Panc1 (cell line): ENCODE measurements around the gene NUBP2. TPM values are rescaled to one million over a fixed set of nuclear protein-coding genes. Genes with fewer than 3 reads are reported as not detected.
"Not testable (repeated sequence)": the region's sequence is repeated elsewhere in the genome, so short reads cannot be mapped to it uniquely, and the experiment has no call there.

Source experiments
- ATAC-seq: fragments of 200-7000 bp; cut with Tn5 transposase; 2 replicates; pipeline ENCODE4 v1.9.1; 2020; ENCODE audit warnings: mild to moderate bottlenecking, moderate library complexity
- BruUV-seq: library from RNA; stranded (reverse); fragments of 400-500 nt; replicated peaks from 2 replicates; lab custom pipeline; 2021; lab: Mats Ljungman, UMichigan
- CTCF ChIA-PET: fragments of 300-600 bp; sonication (Branson Sonifier 250); formaldehyde crosslinking; loops from one replicate; lab custom pipeline; 2022; ENCODE audit warnings: antibody characterized with exemption; lab: Charles Lee
- POLR2A ChIA-PET: fragments of 300-600 bp; sonication (Branson Sonifier 250); formaldehyde crosslinking; loops from one replicate; lab custom pipeline; 2022; ENCODE audit warnings: antibody characterized with exemption; lab: Charles Lee
- DNase-seq: peaks from one replicate; pipeline ENCODE4 v3.0.0-alpha.2; 2010; ENCODE audit warnings: low read depth, low spot score
- H3K27ac ChIP-seq: 2 replicates; pipeline ENCODE4 v1.5.1; 2011; ENCODE audit warnings: mild to moderate bottlenecking, low read length, inconsistent platforms
- H3K27me3 ChIP-seq: fragments of 200-500 bp; sonication (Bioruptor generic); 2 replicates; pipeline ENCODE4 v1.6.0; 2014; ENCODE audit warnings: low read length, inconsistent platforms; ENCODE audit not compliant: control insufficient read depth, insufficient read depth
- H3K36me3 ChIP-seq: fragments of 200-500 bp; sonication (Bioruptor generic); 2 replicates; pipeline ENCODE4 v1.5.1; 2014; ENCODE audit warnings: inconsistent platforms, mild to moderate bottlenecking, low read length, moderate library complexity; ENCODE audit not compliant: control insufficient read depth, insufficient read depth
- H3K4me1 ChIP-seq: 2 replicates; pipeline ENCODE4 v1.5.1; 2011; ENCODE audit warnings: inconsistent platforms, mild to moderate bottlenecking, low read length, moderate library complexity; ENCODE audit not compliant: control insufficient read depth, insufficient read depth
- H3K4me3 ChIP-seq, 2 experiments: 2 replicates each; pipeline ENCODE4 v1.5.1; 2011 to 2012; ENCODE audit warnings: low read depth in 2 of 2, low read length in 2 of 2, mild to moderate bottlenecking in 2 of 2, inconsistent platforms in 1 of 2, moderate library complexity in 1 of 2
- H3K9me3 ChIP-seq: fragments of 200-500 bp; sonication (Bioruptor generic); 2 replicates; pipeline ENCODE4 v1.5.1; 2014; ENCODE audit warnings: low read depth, mild to moderate bottlenecking, inconsistent platforms, low read length, moderate library complexity; ENCODE audit not compliant: control insufficient read depth, insufficient read depth
- CTCF ChIP-seq: fragments of 450-650 bp; IDR thresholded peaks from 2 replicates; pipeline ENCODE4 v1.5.1; 2017; ENCODE audit warnings: mild to moderate bottlenecking
- POLR2AphosphoS5 ChIP-seq: IDR thresholded peaks from 2 replicates; pipeline ENCODE4 v1.6.1; 2012; ENCODE audit warnings: mild to moderate bottlenecking, low read depth, low read length, moderate library complexity
- REST ChIP-seq, 2 experiments: IDR thresholded peaks; 2 replicates each; pipeline ENCODE4 v1.6.1; 2011 to 2012; ENCODE audit warnings: low read depth in 2 of 2, control low read depth in 1 of 2, low read length in 1 of 2, mild to moderate bottlenecking in 1 of 2, moderate library complexity in 1 of 2; ENCODE audit not compliant: insufficient read depth in 1 of 2
- SIN3A ChIP-seq: IDR thresholded peaks from 2 replicates; pipeline ENCODE4 v1.6.1; 2012; ENCODE audit warnings: low read depth, mild to moderate bottlenecking, low read length, moderate library complexity, borderline replicate concordance; ENCODE audit not compliant: insufficient read depth
- TCF7L2 ChIP-seq: IDR thresholded peaks from 2 replicates; pipeline ENCODE4 v1.6.1; 2011; ENCODE audit warnings: mild to moderate bottlenecking, low read depth, low read length, inconsistent platforms
- in situ Hi-C: cut with HindIII; loops from 2 replicates; pipeline ENCODE4 v1.10.0; 2016; ENCODE audit warnings: low sequenced_read_pairs, low pct_unique_long_range_greater_than_20kb
- intact Hi-C: fragments of 100-400 bp; cut with micrococcal nuclease; formaldehyde crosslinking; loops from one replicate; pipeline ENCODE4 v1.10.0; 2022; ENCODE audit not compliant: unreplicated experiment
- total RNA-seq: library from RNA; stranded (reverse); gene quantifications from one replicate; pipeline ENCODE4 v1.2.1, GENCODE V29; 2021; ENCODE audit not compliant: unreplicated experiment

The NUBP2 gene
- total RNA-seq, 1 experiment from 2014 or later = 85.8 TPM

DNA sequence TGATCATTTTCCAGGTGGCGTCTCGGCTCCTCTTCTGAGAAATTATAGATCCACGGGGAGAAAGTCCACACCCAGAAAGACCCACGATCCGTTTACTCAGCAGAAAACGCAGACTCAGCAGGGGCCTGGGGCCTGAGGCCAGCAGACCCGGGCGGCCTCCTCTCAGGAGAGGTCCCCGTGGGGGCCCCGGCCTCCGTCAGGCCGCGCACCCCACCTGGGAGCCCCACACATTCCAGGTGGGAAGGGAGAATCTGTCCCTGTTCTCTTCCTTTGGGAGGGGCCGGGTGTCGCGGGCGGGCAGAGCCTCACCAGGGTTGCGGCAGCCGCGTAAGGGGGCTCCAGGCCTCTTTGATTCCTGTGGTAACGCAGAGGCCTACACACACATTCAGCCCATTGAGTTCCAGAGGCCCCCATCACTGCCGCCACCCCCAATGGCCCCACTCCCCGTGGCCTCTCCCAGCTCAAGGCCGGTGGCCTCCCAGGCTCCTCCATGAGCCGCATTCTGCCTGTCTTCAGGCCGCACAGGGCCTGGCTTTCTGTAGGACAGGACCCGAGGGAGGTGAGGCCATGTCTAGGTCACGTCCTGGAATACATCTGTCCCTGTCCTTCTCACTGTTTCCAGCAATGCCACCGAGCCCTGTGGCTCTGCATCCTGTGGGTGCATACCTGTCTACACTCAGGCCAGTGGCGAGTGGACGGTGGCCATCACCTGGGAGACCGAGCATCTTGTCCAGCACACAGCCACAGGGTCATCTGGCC is 12.3 kb downstream of the NUBP2 start:
- in situ Hi-C loops = no loop called here
- no peak overlapping the region for H3K4me3 ChIP-seq
- ATAC-seq (no peak), DNase-seq (no peak)
- peaks cover 3% of the 10 kb centered on the region; the same call in 1 of the 2 replicates for H3K4me1 ChIP-seq
- intact Hi-C loops = no loop called here
- H3K9me3 ChIP-seq = peaks cover 2% of the 10 kb centered on the region; the same call in 1 of the 2 replicates
- no TSS peak for BruUV-seq
- H3K36me3 ChIP-seq = no peaks in the 10 kb centered on the region
- TF ChIP-seq SIN3A = no peak
- no peak for TF ChIP-seq REST (IDR thresholded peaks at IDR 0.05; ENCODE audit: insufficient read depth in 1 of 2, low read depth in 2 of 2, low read length in 1 of 2)
- no peak for TF ChIP-seq POLR2AphosphoS5
- no peak for TF ChIP-seq TCF7L2
- TF ChIP-seq CTCF = no peak
- POLR2A ChIA-PET = no interaction called here
- no peak overlapping the region for H3K27ac ChIP-seq
- no peaks in the 10 kb centered on the region for H3K27me3 ChIP-seq
- CTCF ChIA-PET = no interaction called here

GRCh38 chr16:1799263-1799662 is 16.5 kb downstream of the NUBP2 start:
- CTCF ChIA-PET, H3K4me1 ChIP-seq, intact Hi-C loops, POLR2A ChIA-PET, H3K9me3 ChIP-seq, H3K4me3 ChIP-seq, H3K27me3 ChIP-seq, H3K36me3 ChIP-seq, in situ Hi-C loops, ATAC-seq, DNase-seq, H3K27ac ChIP-seq, BruUV-seq: not testable (repeated sequence)

DNA sequence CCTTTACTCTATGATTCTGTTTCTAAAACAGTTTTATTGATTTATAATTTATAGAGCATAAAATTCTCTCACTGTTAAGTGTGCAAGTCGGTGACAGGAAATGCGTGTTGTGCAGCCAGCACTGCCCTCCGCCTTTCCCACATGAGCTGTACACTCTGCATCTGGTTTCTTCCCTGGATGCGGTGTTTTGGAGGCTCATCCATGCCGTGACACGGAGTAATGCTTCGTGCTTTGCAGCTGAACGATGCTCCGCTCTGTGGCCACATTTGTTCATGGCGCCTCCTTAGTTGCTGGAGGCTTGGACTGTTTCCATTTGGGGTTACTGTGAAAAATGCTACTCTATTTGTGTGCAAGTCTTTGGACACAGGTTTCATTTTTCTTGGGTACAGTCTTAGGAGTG is 17.9 kb downstream of the NUBP2 start:
- intact Hi-C loops (no loop called here), in situ Hi-C loops (no loop called here)
- POLR2A ChIA-PET = no interaction called here
- ATAC-seq (no peak), DNase-seq (no peak)
- CTCF ChIA-PET = no interaction called here
- Histone ChIP-seq H3K4me1 (no peaks in the 10 kb centered on the region), H3K9me3 (peaks cover 2% of the 10 kb centered on the region; the same call in 1 of the 2 replicates), H3K36me3 (no peaks in the 10 kb centered on the region), H3K27ac (no peak overlapping the region), H3K4me3 (no peak overlapping the region), H3K27me3 (no peaks in the 10 kb centered on the region)
- TF ChIP-seq CTCF = no peak
- TF ChIP-seq TCF7L2 = no peak
- TF ChIP-seq REST (IDR thresholded peaks at IDR 0.05; ENCODE audit: insufficient read depth in 1 of 2, low read depth in 2 of 2, low read length in 1 of 2) = no peak
- no peak for TF ChIP-seq SIN3A
- TF ChIP-seq POLR2AphosphoS5 = no peak
- BruUV-seq = no TSS peak
